Fibroblast of pulmonary artery (primary cell): ENCODE measurements around the gene NISCH.

ENCODE experiments used
- DNase-seq: peaks from one replicate; pipeline ENCODE4 v3.0.0-alpha.2; 2010; ENCODE audit warnings: low read depth
- H3K4me3 ChIP-seq: replicated peaks from 2 replicates; pipeline ENCODE4 v1.5.1; 2011; ENCODE audit warnings: low read depth, mild to moderate bottlenecking, control low read depth, low read length, moderate library complexity
- CTCF ChIP-seq: IDR thresholded peaks from 2 replicates; pipeline ENCODE4 v1.5.1; 2011; ENCODE audit warnings: mild to moderate bottlenecking, control low read depth, low read length, inconsistent platforms; ENCODE audit errors: missing control alignments

NISCH gene

GRCh38 chr3:52512105-52512504 is 56.7 kb downstream of the NISCH start:
- DNase-seq = no peak
- TF ChIP-seq CTCF = no peak
- H3K4me3 ChIP-seq = no peak overlapping the region

GRCh38 chr3:52512727-52513126 is 57.3 kb downstream of the NISCH start:
- no peak overlapping the region for H3K4me3 ChIP-seq
- no peak for DNase-seq
- no peak for TF ChIP-seq CTCF

- no peak for TF ChIP-seq CTCF
- DNase-seq = no peak
- no peak overlapping the region for H3K4me3 ChIP-seq
Observed at GRCh38 chr3:52513281-52513680, 57.9 kb downstream of the NISCH start.

GRCh38 chr3:52514576-52514975 is 59.2 kb downstream of the NISCH start:
- H3K4me3 ChIP-seq = no peak overlapping the region
- TF ChIP-seq CTCF = no peak
- DNase-seq = no peak

GRCh38 chr3:52515192-52515591 is 59.8 kb downstream of the NISCH start:
- no peak overlapping the region for H3K4me3 ChIP-seq
- DNase-seq = no peak
- TF ChIP-seq CTCF = no peak

- H3K4me3 ChIP-seq = no peak overlapping the region
- TF ChIP-seq CTCF = no peak
- DNase-seq = no peak
Observed at GRCh38 chr3:52516509-52517195, 61.2 kb downstream of the NISCH start.
